Embryonic facial prominence (tissue), 1 donor: ENCODE results near the gene CHMP2A.
A peak's percentile ranks its signal among the peaks of the same experiment; 100 is the strongest.

Experiments
- DNase-seq: peaks from one replicate; pipeline ENCODE4 v3.0.0-alpha.2; 2016; ENCODE audit errors: extremely low spot score

Gene CHMP2A

DNA sequence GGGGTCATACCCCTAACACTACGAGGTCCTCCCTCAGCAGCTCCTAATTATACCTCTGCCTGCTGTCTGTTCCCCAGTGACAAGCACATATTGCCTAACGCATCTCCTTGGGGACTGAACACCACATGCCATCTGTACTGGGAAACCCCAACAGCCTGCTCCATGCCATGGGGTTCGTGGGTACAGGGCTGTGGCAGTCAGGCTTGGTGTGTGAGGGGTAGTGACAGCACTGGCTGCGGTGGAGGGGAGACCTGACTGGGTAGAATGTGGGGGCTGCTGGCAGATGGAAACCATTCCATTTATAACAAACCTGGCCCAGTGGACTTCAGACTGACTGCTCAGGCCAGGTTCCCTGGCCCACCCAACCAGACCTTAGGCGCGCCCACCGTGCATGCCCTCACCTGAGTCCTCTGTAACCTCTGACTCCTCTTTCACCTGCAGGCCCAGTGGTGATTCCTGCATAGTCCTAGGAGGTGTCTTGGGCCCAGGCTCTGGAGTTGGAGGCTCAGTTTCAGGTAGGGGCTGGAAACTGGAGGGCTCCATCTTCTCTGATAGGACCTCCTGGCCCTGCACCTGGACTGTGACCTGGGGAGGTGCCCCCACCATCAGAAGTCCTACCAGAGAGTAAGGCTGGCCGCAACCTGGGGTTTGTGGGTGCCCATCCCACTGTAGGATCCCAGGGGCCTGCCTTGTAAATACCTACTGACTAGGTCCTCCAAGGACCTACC is 15.2 kb upstream of the CHMP2A start:
- no peak for DNase-seq

GRCh38 chr19:58569191-58569942 is 14.5 kb upstream of the CHMP2A start:
- DNase-seq: no peak

DNA sequence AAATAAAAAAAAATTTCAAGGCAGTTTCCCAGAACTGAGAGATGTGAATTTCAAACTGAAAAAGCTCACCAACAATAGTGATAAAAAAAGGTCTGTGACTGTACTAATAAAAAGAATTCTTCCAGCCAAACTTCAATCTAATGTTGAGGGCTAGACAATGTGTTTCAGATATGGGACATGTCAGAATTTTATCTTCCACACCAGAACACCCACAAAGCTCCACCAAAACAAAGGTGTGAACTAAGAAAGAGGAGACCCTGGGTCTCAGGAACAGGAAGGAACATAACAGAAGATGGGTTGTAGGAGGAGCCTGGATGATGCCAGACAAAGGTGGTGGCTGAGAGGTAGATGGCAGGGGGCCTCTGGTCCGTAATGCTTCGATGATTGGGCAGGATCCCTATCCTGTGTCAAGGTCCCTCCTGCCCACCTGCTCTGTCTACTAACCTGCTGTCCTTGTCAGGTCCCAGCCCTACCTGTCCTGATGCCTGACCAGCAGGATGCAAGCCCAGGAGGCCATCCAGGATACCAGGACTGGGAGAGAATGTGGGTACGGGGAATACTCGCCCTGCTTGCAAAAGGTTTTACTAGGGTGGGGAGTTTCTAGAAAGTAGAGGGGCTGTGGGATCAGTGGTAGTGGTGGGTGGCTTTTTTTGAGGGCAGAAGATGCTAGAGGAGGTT is 13.7 kb upstream of the CHMP2A start:
- no peak for DNase-seq

DNA sequence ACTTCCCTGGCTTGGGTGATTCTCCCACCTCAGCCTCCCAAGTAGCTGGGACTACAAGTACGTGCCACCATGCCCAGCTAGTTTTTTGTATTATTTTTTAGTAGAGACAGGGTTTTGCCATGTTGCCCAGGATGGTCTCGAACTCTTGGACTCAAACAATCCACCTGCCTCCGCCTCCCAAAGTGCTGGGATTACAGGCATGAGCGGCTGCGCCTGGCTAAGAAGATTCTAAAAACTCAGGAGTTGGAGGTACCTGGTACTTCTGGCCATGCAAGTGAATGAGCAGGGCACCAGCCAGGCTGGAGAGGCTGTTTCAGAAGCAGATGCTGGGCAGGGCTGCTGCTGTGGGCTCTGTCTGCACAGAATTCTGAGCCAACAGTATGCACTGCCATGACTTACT is 12.1 kb upstream of the CHMP2A start:
- DNase-seq: no peak

GRCh38 chr19:58563823-58564222 is 8.9 kb upstream of the CHMP2A start:
- DNase-seq: no peak

- DNase-seq: no peak
These were observed 8.2 kb upstream of the CHMP2A start for GRCh38 chr19:58563034-58563573.

GRCh38 chr19:58562122-58563033 is 7.5 kb upstream of the CHMP2A start:
- DNase-seq: no peak

DNA sequence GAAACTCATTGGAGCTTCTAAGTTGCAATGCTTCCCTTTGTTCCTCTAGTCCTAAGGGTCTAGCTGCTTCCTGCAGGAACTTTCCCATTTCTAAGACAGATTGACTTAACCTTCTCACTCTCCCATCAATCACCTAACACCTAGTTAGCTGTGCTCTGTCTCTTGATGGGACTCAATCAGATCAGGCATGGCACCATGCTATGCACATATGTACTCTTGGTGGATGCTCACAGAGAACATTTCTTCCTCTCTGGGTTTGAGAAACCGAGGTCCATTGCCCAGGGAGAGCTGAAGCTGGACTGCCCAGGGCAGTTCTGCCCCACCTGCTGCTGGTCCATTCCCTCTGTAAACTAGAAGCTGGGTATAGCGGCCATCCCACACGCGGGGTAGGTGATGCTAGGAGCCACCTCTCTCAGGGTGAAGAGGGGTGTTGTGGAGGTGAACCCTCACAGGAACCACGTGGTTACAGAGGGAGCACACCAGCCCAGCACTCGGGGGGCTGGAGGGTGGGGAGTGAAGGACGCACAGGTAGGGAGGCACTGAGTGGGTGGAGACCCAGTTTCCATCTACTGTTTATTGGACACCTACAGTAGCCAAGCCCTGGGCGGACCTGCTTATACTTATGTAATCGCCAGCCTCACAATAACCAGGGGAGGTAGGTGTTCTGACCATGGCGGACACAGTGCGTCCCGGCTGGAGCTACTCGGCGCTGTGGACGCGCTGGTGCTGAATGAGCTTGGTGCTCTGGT is 6.6 kb upstream of the CHMP2A start:
- no peak for DNase-seq

GRCh38 chr19:58560921-58561320 is 6.0 kb upstream of the CHMP2A start:
- no peak for DNase-seq

GRCh38 chr19:58560007-58560887 is 5.3 kb upstream of the CHMP2A start:
- no peak for DNase-seq

DNA sequence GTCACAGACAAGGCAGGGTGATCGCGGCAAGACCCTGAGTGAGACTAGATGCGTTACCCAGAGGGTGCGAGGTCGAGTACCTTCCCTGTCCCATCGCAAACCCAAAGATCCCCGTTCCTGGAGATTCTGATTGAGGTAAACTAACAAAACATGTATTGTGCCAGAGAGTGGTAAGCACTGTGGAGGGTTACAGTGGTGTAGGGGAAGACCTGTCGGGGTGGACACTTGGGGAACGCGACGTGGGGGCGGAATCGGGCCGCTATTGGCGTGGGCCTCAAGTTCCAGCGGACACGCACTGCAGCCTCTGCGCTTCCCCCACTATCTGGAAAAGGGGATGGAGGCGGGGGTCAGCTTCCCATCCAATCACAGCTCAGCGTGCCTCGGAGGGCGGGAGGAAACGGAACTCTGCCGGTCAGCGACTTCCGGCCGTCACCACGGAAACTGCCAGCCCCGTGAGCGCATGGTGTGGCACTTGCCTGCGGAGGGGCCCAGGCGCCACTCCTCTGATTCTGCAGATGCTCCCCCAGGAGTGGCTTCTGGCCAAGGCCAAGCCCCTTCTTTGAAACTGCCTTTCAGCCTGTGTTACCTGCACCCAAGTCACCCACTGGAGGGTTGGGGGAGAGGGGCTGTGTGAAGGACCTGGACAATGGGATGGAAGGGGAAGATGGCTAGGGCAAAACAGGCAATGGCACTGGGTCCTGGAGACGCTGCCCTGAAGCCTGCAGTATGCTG is 4.5 kb upstream of the CHMP2A start:
- DNase-seq: peak; percentile 61

- DNase-seq: peak; percentile 97
These were observed 3.8 kb upstream of the CHMP2A start for GRCh38 chr19:58558623-58559274.

DNA sequence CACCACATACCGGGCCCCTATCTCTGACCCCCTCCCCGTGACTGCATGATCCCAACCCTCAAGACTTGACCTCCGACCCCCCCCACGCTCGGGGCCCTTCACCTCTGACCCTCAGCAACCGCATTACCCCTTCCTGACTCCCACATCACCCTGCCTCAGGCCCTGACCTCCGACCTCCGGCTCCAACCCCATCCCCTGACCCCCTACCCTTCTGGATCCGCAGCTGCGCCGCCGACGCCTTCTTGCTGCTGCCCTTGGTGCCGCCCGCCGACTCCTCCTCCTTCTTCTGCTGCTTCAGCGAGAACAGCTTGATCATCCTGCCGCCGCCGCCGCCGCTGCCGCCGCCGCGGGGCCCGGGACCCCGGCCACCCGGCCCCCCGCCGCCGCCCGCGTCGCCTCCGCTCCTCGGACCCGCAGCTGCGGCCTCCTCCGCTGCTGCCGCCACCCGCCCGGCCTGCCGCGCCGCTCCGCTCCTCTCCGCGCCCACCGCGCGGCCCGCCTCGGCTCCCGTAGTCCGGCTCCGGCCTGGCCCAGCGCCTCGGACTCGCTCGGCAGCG is 3.2 kb upstream of the CHMP2A start, which contains the start of gene UBE2M:
Gene UBE2M, minus strand, starts transcription at position 546 of the 557 bp plus-strand sequence. Its CDS starts 230 bp downstream, at position 316.
- no peak for DNase-seq

- DNase-seq: no peak
These were observed 2.5 kb upstream of the CHMP2A start for GRCh38 chr19:58557221-58558065.

DNA sequence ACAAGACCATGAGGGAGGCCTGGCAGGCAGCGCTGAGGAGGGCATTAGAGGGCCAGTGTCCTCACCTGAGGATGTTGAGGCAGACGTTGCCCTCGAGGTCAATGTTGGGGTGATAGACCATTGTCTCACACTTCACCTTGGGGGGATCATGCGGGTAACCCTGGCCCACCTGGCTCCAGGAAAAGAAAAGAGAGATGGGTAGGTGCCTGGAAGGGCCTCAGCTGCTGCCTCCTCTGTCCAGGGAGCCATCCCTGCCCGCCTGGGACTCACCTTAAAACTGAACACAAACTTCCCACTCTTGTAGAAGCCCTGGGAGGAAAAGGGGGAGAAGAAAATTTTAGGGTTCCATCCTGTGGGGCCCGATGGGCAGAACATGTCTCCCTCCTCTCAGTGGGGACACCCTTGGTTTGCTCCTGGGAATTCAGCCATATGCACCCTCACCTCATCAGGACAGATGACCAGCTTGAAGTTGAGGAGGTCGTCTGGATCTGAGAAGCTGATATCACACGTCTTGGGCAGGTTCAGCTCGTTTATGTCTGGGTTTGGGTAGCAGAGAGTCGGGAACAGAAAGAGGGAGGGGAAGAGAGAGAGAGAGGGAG is 1.8 kb upstream of the CHMP2A start:
- no peak for DNase-seq

DNA sequence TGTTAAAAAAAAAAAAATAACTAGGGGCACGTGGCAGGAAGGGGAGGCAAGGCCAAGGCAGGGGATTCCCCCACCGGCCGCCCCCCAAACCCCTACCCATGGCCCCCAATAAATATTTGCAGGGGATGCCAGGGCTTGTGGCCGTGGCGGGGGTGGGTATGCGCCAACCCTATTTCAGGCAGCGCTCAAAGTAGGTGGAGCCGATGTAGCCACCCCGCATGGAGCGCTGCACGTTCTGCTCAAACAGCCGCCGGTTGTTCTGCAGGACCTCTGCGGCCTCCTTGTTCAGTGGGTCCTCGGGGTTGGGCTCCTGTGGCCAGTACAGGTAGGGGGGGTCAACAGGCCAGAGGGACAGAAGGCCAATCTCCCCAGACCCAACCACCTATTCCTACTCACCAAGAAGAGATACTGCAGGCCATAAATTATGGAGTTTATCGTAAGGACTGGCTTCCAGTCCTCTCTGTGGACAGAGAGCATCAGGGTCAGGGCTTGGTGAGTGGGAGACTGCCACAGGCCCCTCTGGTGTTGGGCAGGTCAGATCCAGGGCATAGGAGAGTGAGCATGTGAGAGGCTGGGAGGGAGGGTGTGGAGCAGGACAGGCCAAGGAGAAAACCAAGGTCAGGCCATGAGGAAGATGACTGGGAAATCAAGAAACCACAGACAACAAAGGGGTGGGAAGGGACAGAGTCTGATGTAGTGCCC is 1.2 kb upstream of the CHMP2A start:
- DNase-seq: no peak
